ENCODE results near the gene KCTD7.
"Not testable (repeated sequence)": the region's sequence is repeated elsewhere in the genome, so short reads cannot be mapped to it uniquely, and the experiment has no call there.

KCTD7 gene

GRCh38 chr7:66617295-66617694 lies 11.4 kb upstream of the KCTD7 start:
- DNase-seq (ENCODE audit: low read depth in 2 of 2) = no peak

- DNase-seq (ENCODE audit: low read depth in 2 of 2) = not testable (repeated sequence)
Measured at GRCh38 chr7:66619341-66619948, 9.2 kb upstream of the KCTD7 start.

GRCh38 chr7:66626331-66626934 lies 2.2 kb upstream of the KCTD7 start:
- peak; percentile 51 to 65 for DNase-seq (ENCODE audit: low read depth in 2 of 2)

- peak; percentile 27 to 28 for DNase-seq (ENCODE audit: low read depth in 2 of 2)
Measured at GRCh38 chr7:66627151-66627681, 1.5 kb upstream of the KCTD7 start.

- no peak for DNase-seq (ENCODE audit: low read depth in 2 of 2)
Measured at GRCh38 chr7:66627881-66628360, 760 bp upstream of the KCTD7 start.

GRCh38 chr7:66629222-66630062 lies 761 bp downstream of the KCTD7 start:
- DNase-seq (ENCODE audit: low read depth in 2 of 2) = no peak

GRCh38 chr7:66630531-66630930 lies 1.9 kb downstream of the KCTD7 start:
- DNase-seq (ENCODE audit: low read depth in 2 of 2) = no peak

GRCh38 chr7:66631471-66631870 lies 2.8 kb downstream of the KCTD7 start:
- no peak for DNase-seq (ENCODE audit: low read depth in 2 of 2)

GRCh38 chr7:66634816-66635215 lies 6.1 kb downstream of the KCTD7 start:
- no peak for DNase-seq (ENCODE audit: low read depth in 2 of 2)

- DNase-seq (ENCODE audit: low read depth in 2 of 2) = not testable (repeated sequence)
Measured at GRCh38 chr7:66635322-66635981, 6.8 kb downstream of the KCTD7 start.

- not testable (repeated sequence) for DNase-seq (ENCODE audit: low read depth in 2 of 2)
Measured at GRCh38 chr7:66635982-66636546, 7.4 kb downstream of the KCTD7 start.

- no peak for DNase-seq (ENCODE audit: low read depth in 2 of 2)
Measured at GRCh38 chr7:66638309-66639099, 9.8 kb downstream of the KCTD7 start.

GRCh38 chr7:66639773-66640172 lies 11.1 kb downstream of the KCTD7 start:
- DNase-seq (ENCODE audit: low read depth in 2 of 2) = no peak

GRCh38 chr7:66640802-66641525 lies 12.3 kb downstream of the KCTD7 start:
- no peak for DNase-seq (ENCODE audit: low read depth in 2 of 2)

- no peak for DNase-seq (ENCODE audit: low read depth in 2 of 2)
Measured at GRCh38 chr7:66641526-66641871, 12.8 kb downstream of the KCTD7 start.

- no peak for DNase-seq (ENCODE audit: low read depth in 2 of 2)
Measured at GRCh38 chr7:66642186-66642585, 13.5 kb downstream of the KCTD7 start.

GRCh38 chr7:66642932-66643331 lies 14.3 kb downstream of the KCTD7 start:
- DNase-seq (ENCODE audit: low read depth in 2 of 2) = no peak

- DNase-seq (ENCODE audit: low read depth in 2 of 2) = no peak
Measured at GRCh38 chr7:66643395-66643794, 14.7 kb downstream of the KCTD7 start.

GRCh38 chr7:66651026-66651425 lies 22.3 kb downstream of the KCTD7 start:
- not testable (repeated sequence) for DNase-seq (ENCODE audit: low read depth in 2 of 2)

- not testable (repeated sequence) for DNase-seq (ENCODE audit: low read depth in 2 of 2)
Measured at GRCh38 chr7:66653719-66654274, 25.1 kb downstream of the KCTD7 start.

All from fibroblast of skin of left quadriceps (primary cell).